K562 (cell line): ENCODE results near the gene R3HDM2. TPM values are rescaled to one million over a fixed set of nuclear protein-coding genes. Genes with fewer than 3 reads are reported as not detected.

Source experiments
- BACH1 ChIP-seq: fragments of 200-800 bp; sonication (Bioruptor generic); IDR thresholded peaks from 2 replicates; pipeline ENCODE4 v1.6.1; 2016; ENCODE audit warnings: missing genetic modification characterization, missing compliant biosample characterization
- CREB1 ChIP-seq, 2 experiments: sonication (generic) in 1 of 2; formaldehyde crosslinking in 1 of 2; IDR thresholded peaks; 2 replicates each; pipeline versions ENCODE4 v1.6.1 to v1.8.0; 2012 to 2022; ENCODE audit warnings: inconsistent platforms in 1 of 2, mild to moderate bottlenecking in 1 of 2, missing genetic modification reagents in 1 of 2, moderate library complexity in 1 of 2
- E2F8 ChIP-seq: fragments of 450-650 bp; IDR thresholded peaks from 2 replicates; pipeline ENCODE4 v1.7.1; 2018; ENCODE audit warnings: mild to moderate bottlenecking, low read depth; ENCODE audit not compliant: partially characterized antibody
- HNRNPK ChIP-seq: fragments of 200-400 bp; formaldehyde crosslinking; IDR thresholded peaks from one replicate; pipeline ENCODE4 v1.6.1; 2018; ENCODE audit warnings: mild to moderate bottlenecking, low read depth, low read length; ENCODE audit not compliant: poor library complexity, severe bottlenecking
- NCOR1 ChIP-seq: fragments of 450-650 bp; IDR thresholded peaks from 2 replicates; pipeline ENCODE4 v1.6.1; 2016; ENCODE audit warnings: mild to moderate bottlenecking, moderate library complexity
- POLR2H ChIP-seq: IDR thresholded peaks from 2 replicates; pipeline ENCODE4 v1.6.1; 2016; ENCODE audit warnings: missing genetic modification characterization, low read depth, mild to moderate bottlenecking, control low read depth, missing compliant biosample characterization, moderate library complexity
- RAD21 ChIP-seq, 2 experiments: fragments of 250-450 bp in 1 of 2; fragments of 450-650 bp in 1 of 2; sonication (Bioruptor Pico) in 1 of 2; formaldehyde crosslinking in 1 of 2; IDR thresholded peaks in 1 of 2; conservative IDR thresholded peaks in 1 of 2; 2 replicates each; pipeline versions ENCODE4 v1.4.0 to v1.8.0; 2020 to 2022; ENCODE audit warnings: mild to moderate bottlenecking in 2 of 2, moderate library complexity in 1 of 2
- RBFOX2 ChIP-seq: fragments of 200-400 bp; formaldehyde crosslinking; IDR thresholded peaks from 2 replicates; pipeline ENCODE4 v1.6.1; 2017; ENCODE audit warnings: low read depth, mild to moderate bottlenecking, low read length, moderate library complexity
- SMARCA4 ChIP-seq: fragments of 450-650 bp; IDR thresholded peaks from 2 replicates; pipeline ENCODE4 v1.6.1; 2016
- TCF3 ChIP-seq: sonication (generic); formaldehyde crosslinking; IDR thresholded peaks from 2 replicates; pipeline ENCODE4 v1.4.0; 2020; ENCODE audit warnings: mild to moderate bottlenecking, missing genetic modification reagents
- UBTF ChIP-seq, 2 experiments: IDR thresholded peaks; 2 replicates each; pipeline ENCODE4 v1.6.1; 2012; ENCODE audit warnings: improper control_type of control experiment in 2 of 2, low read depth in 2 of 2, low read length in 2 of 2, borderline replicate concordance in 1 of 2
- VEZF1 ChIP-seq: fragments of 200-800 bp; sonication (Bioruptor generic); IDR thresholded peaks from 2 replicates; pipeline ENCODE4 v1.6.1; 2017; ENCODE audit warnings: missing genetic modification characterization, missing compliant biosample characterization
- ZNF24 ChIP-seq: fragments of 450-650 bp; IDR thresholded peaks from 2 replicates; pipeline ENCODE4 v1.6.1; 2016
- polyA plus RNA-seq, 8 experiments: library from polyadenylated mRNA; depleted of rRNA in 4 of 8; stranded (reverse) in 5 of 8; unstranded in 3 of 8; fragments of >200 nt; fragmentation: Nextera tagmentation in 2 of 8; fragmentation: Illumina TruSeq in 1 of 8; extraction: Ambion mirVana in 2 of 8; extraction: Trizol in 1 of 8; gene quantifications; 2 replicates each; pipeline versions ENCODE4 v1.2.1 to v1.2.3, GENCODE V29; 2011 to 2014; ENCODE audit warnings: inconsistent platforms in 1 of 8, missing spikeins in 1 of 8
- total RNA-seq, 7 experiments: library from RNA; depleted of rRNA in 6 of 7; stranded (reverse); fragments of >200 nt in 6 of 7; fragmentation: Illumina TruSeq in 2 of 7; extraction: Trizol in 2 of 7; gene quantifications; 2 replicates each; pipeline versions ENCODE4 v1.2.1 to v1.2.3, GENCODE V29; 2011 to 2021; ENCODE audit warnings: low replicate concordance in 1 of 7

Gene R3HDM2
- total and polyA plus RNA-seq, 9 of the 15 experiments (the other 6 are each of a cell fraction or from before 2014, with no cell fraction given) = 3.3 to 18.8 (median 9.0) TPM

GRCh38 chr12:57272337-57273151 is 158.3 kb downstream of the R3HDM2 start (continued):
- no peak for TF ChIP-seq UBTF (IDR thresholded peaks at IDR 0.05; ENCODE audit: borderline replicate concordance in 1 of 2, low read depth in 2 of 2, low read length in 2 of 2)
- no peak for TF ChIP-seq ZNF24
- TF ChIP-seq POLR2H (tag) = no peak
- TF ChIP-seq RAD21 (CRISPR knock-in tag; conservative IDR thresholded peaks at IDR 0.05 in 1 of 2, IDR thresholded peaks at IDR 0.05 in 1 of 2) = no peak
- TF ChIP-seq SMARCA4 = 0 out of 2 replicates have a peak, but pooled peaks have one; percentile 52
- TF ChIP-seq TCF3 = peak; percentile 72
- TF ChIP-seq RBFOX2 = no peak
- TF ChIP-seq HNRNPK = no peak
- no peak for TF ChIP-seq E2F8
- peak; percentile 32 for TF ChIP-seq VEZF1 (CRISPR knock-in tag)
- peak; percentile 31; the same call in 1 of the 2 replicates for TF ChIP-seq NCOR1
- TF ChIP-seq BACH1 (tag) = no peak
- no peak for TF ChIP-seq CREB1 (IDR thresholded peaks at IDR 0.05)
- no peak for TF ChIP-seq CREB1 (CRISPR knock-in tag; IDR thresholded peaks at IDR 0.05)
